Hepatocyte (in vitro differentiated cells): ENCODE data around the gene LSG1.

Source experiments
- CTCF ChIP-seq: fragments of 200-600 bp; sonication (generic); IDR thresholded peaks from 2 replicates; pipeline ENCODE4 v1.5.1; 2016; ENCODE audit warnings: antibody characterized with exemption, mild to moderate bottlenecking; ENCODE audit not compliant: poor library complexity
- EZH2 ChIP-seq: fragments of 200-600 bp; sonication (generic); IDR thresholded peaks from 2 replicates; pipeline ENCODE4 v1.6.1; 2016; ENCODE audit warnings: antibody characterized with exemption, mild to moderate bottlenecking, borderline replicate concordance
- EZH2phosphoT487 ChIP-seq: fragments of 200-600 bp; sonication (generic); IDR thresholded peaks from one replicate; pipeline ENCODE4 v1.6.1; 2018; ENCODE audit warnings: antibody characterized with exemption, mild to moderate bottlenecking, low read depth, moderate library complexity; ENCODE audit not compliant: unreplicated experiment, severe bottlenecking

- TF ChIP-seq CTCF (no peak), EZH2phosphoT487 (no peak), EZH2 (no peak)
Observed at GRCh38 chr3:194622621-194623340, 49.2 kb downstream of the LSG1 start.
